Activated naive CD4-positive, alpha-beta T cell treated with anti-CD3 and anti-CD28 coated beads, Interleukin-2, amount 50 U/mL, for 24 hours (primary cell): ENCODE data around the gene CCDC54.

Experiments used
- H3K27ac Mint-ChIP-seq: one replicate; pipeline ENCODE4 v1.8.0; 2021; ENCODE audit warnings: mild to moderate bottlenecking, mixed read lengths
- H3K27me3 Mint-ChIP-seq: one replicate; pipeline ENCODE4 v1.8.0; 2021; ENCODE audit warnings: mixed read lengths
- H3K36me3 Mint-ChIP-seq: one replicate; pipeline ENCODE4 v1.8.0; 2021; ENCODE audit warnings: mixed read lengths
- H3K4me1 Mint-ChIP-seq: one replicate; pipeline ENCODE4 v1.8.0; 2021; ENCODE audit warnings: mixed read lengths
- H3K4me3 Mint-ChIP-seq: one replicate; pipeline ENCODE4 v1.8.0; 2021; ENCODE audit warnings: mild to moderate bottlenecking, mixed read lengths
- H3K9me3 Mint-ChIP-seq: one replicate; pipeline ENCODE4 v1.8.0; 2021; ENCODE audit warnings: mixed read lengths

The CCDC54 gene

GRCh38 chr3:107411779-107412178 lies 34.5 kb downstream of the CCDC54 start:
- H3K36me3 Mint-ChIP-seq, result peaks cover 3% of the 10 kb centered on the region
- peaks cover 10% of the 10 kb centered on the region for H3K4me1 Mint-ChIP-seq
- peaks cover 9% of the 10 kb centered on the region for H3K9me3 Mint-ChIP-seq
- no peak overlapping the region for H3K4me3 Mint-ChIP-seq
- no peak overlapping the region for H3K27ac Mint-ChIP-seq
- H3K27me3 Mint-ChIP-seq, result no peaks in the 10 kb centered on the region

GRCh38 chr3:107412376-107412775 lies 35.1 kb downstream of the CCDC54 start:
- peaks cover 10% of the 10 kb centered on the region for H3K4me1 Mint-ChIP-seq
- H3K9me3 Mint-ChIP-seq, result peaks cover 9% of the 10 kb centered on the region
- no peak overlapping the region for H3K4me3 Mint-ChIP-seq
- H3K27ac Mint-ChIP-seq, result no peak overlapping the region
- H3K27me3 Mint-ChIP-seq, result no peaks in the 10 kb centered on the region
- H3K36me3 Mint-ChIP-seq, result peaks cover 3% of the 10 kb centered on the region

- Mint-ChIP-seq H3K27me3 (no peaks in the 10 kb centered on the region), H3K9me3 (peaks cover 9% of the 10 kb centered on the region), H3K27ac (no peak overlapping the region), H3K4me1 (peaks cover 10% of the 10 kb centered on the region), H3K4me3 (no peak overlapping the region), H3K36me3 (peaks cover 3% of the 10 kb centered on the region)
Observed at GRCh38 chr3:107413264-107413663, 36.0 kb downstream of the CCDC54 start.

- Mint-ChIP-seq H3K27ac (no peak overlapping the region), H3K9me3 (peaks cover 3% of the 10 kb centered on the region), H3K36me3 (peaks cover 2% of the 10 kb centered on the region), H3K4me3 (no peak overlapping the region), H3K27me3 (no peaks in the 10 kb centered on the region), H3K4me1 (peaks cover 10% of the 10 kb centered on the region)
Observed at GRCh38 chr3:107414325-107414964, 37.2 kb downstream of the CCDC54 start.

- H3K4me3 Mint-ChIP-seq, result no peak overlapping the region
- H3K36me3 Mint-ChIP-seq, result no peaks in the 10 kb centered on the region
- no peaks in the 10 kb centered on the region for H3K9me3 Mint-ChIP-seq
- H3K4me1 Mint-ChIP-seq, result peaks cover 13% of the 10 kb centered on the region
- H3K27me3 Mint-ChIP-seq, result peaks cover 2% of the 10 kb centered on the region
- H3K27ac Mint-ChIP-seq, result no peak overlapping the region
Observed at GRCh38 chr3:107416138-107416537, 38.9 kb downstream of the CCDC54 start.

GRCh38 chr3:107416886-107417285 lies 39.6 kb downstream of the CCDC54 start:
- Mint-ChIP-seq H3K4me3 (no peak overlapping the region), H3K9me3 (no peaks in the 10 kb centered on the region), H3K27ac (no peak overlapping the region), H3K27me3 (peaks cover 3% of the 10 kb centered on the region), H3K4me1 (peaks cover 14% of the 10 kb centered on the region), H3K36me3 (no peaks in the 10 kb centered on the region)

DNA sequence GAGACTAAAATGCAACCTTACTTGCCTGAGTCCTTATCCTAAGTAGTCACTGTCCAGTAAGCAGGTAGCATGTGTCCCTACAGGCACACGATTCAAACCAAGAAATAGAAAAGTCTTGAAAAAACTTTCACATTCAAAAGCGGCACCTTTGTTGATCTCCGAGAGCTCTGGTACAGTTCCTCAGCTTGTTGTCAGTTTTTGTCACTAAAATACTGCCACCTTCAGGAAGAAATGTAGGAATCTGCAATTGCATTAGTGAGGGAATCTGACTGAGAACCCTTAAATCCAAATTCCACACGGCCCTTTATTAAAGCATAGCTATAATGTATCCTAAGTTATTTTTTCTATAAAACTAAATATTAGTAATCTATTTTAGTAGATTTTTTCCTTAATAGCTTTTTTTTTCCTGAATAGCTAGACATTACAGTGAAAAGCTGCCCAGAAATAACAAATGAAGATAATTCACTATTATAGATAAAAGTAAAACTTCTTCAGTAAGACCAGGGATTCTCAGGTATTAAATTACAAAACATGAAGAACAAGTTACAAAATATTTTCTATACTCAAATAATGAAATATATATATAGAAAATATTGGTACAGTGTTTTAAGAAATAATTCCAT lies 44.0 kb downstream of the CCDC54 start:
- no peaks in the 10 kb centered on the region for H3K36me3 Mint-ChIP-seq
- H3K4me3 Mint-ChIP-seq, result peak overlapping the region; percentile 81
- H3K27me3 Mint-ChIP-seq, result peaks cover 4% of the 10 kb centered on the region
- H3K4me1 Mint-ChIP-seq, result peaks cover 4% of the 10 kb centered on the region
- no peaks in the 10 kb centered on the region for H3K9me3 Mint-ChIP-seq
- H3K27ac Mint-ChIP-seq, result peak overlapping the region; percentile 53

DNA sequence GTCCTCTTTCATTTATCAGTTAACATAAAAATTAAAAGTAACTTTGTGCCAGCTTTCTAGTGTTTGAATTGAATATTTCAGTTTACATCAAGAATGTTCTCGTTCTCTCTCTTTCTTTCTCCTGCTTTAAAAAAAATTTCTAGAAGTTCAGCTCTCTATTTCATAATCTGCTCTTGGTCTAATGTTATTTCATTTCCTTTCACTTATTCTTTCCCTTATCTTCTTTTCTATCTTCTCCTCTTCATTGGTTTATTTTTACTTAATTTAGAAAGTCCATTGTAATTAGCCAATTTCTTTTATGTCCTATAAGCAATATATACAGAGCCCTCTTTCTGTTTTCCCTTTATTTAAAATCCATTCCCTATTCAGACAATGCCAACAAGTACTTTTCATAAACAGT lies 44.6 kb downstream of the CCDC54 start:
- H3K4me1 Mint-ChIP-seq, result peaks cover 4% of the 10 kb centered on the region
- H3K4me3 Mint-ChIP-seq, result no peak overlapping the region
- peaks cover 4% of the 10 kb centered on the region for H3K27me3 Mint-ChIP-seq
- no peaks in the 10 kb centered on the region for H3K9me3 Mint-ChIP-seq
- no peaks in the 10 kb centered on the region for H3K36me3 Mint-ChIP-seq
- H3K27ac Mint-ChIP-seq, result no peak overlapping the region

GRCh38 chr3:107425033-107425432 lies 47.8 kb downstream of the CCDC54 start:
- H3K4me1 Mint-ChIP-seq, result peaks cover 14% of the 10 kb centered on the region
- H3K36me3 Mint-ChIP-seq, result no peaks in the 10 kb centered on the region
- H3K27ac Mint-ChIP-seq, result no peak overlapping the region
- H3K9me3 Mint-ChIP-seq, result no peaks in the 10 kb centered on the region
- H3K4me3 Mint-ChIP-seq, result no peak overlapping the region
- H3K27me3 Mint-ChIP-seq, result peaks cover 4% of the 10 kb centered on the region

GRCh38 chr3:107426223-107426622 lies 49.0 kb downstream of the CCDC54 start:
- Mint-ChIP-seq H3K27ac (no peak overlapping the region), H3K4me1 (peaks cover 19% of the 10 kb centered on the region), H3K4me3 (no peak overlapping the region), H3K27me3 (peaks cover 1% of the 10 kb centered on the region), H3K9me3 (no peaks in the 10 kb centered on the region), H3K36me3 (no peaks in the 10 kb centered on the region)
